ENCODE measurements around the gene XKR8.
"Not testable (repeated sequence)": the region's sequence is repeated elsewhere in the genome, so short reads cannot be mapped to it uniquely, and the experiment has no call there.

Gene XKR8

GRCh38 chr1:27992276-27992675 is 32.5 kb downstream of the XKR8 start:
- no peak for DNase-seq

GRCh38 chr1:27993241-27993640 is 33.5 kb downstream of the XKR8 start:
- no peak for DNase-seq

- DNase-seq, result no peak
Measured at GRCh38 chr1:27994060-27994459, 34.3 kb downstream of the XKR8 start.

GRCh38 chr1:27994526-27994925 is 34.8 kb downstream of the XKR8 start:
- not testable (repeated sequence) for DNase-seq

GRCh38 chr1:27999055-27999454 is 39.3 kb downstream of the XKR8 start:
- no peak for DNase-seq

GRCh38 chr1:28002600-28002999 is 42.8 kb downstream of the XKR8 start:
- DNase-seq, result no peak

GRCh38 chr1:28003117-28003516 is 43.3 kb downstream of the XKR8 start:
- not testable (repeated sequence) for DNase-seq

- no peak for DNase-seq
Measured at GRCh38 chr1:28010969-28011368, 51.2 kb downstream of the XKR8 start.

All from C1 segment of cervical spinal cord (tissue), 14 donors.